WTC11 (cell line): ENCODE data around the gene HYI. TPM values are rescaled to one million over a fixed set of nuclear protein-coding genes. Genes with fewer than 3 reads are reported as not detected.

Experiments used
- ATAC-seq: fragments of 200-7000 bp; cut with Tn5 transposase; 2 replicates; pipeline ENCODE4 v1.10.0; 2021; ENCODE audit warnings: mild to moderate bottlenecking, moderate library complexity
- CTCF ChIA-PET: fragments of 300-600 bp; sonication (Branson Sonifier 250); formaldehyde crosslinking; loops from one replicate; lab custom pipeline; 2021; ENCODE audit warnings: antibody characterized with exemption; lab: Charles Lee
- POLR2A ChIA-PET: fragments of 350-600 bp; sonication (Branson Sonifier 250); formaldehyde crosslinking; loops from one replicate; lab custom pipeline; 2021; ENCODE audit warnings: antibody characterized with exemption; lab: Charles Lee
- DNase-seq: peaks from one replicate; pipeline ENCODE4 v3.0.0; 2021; ENCODE audit warnings: low spot score
- H3K27ac Mint-ChIP-seq: 2 replicates; pipeline ENCODE4 v1.8.0; 2021; ENCODE audit warnings: mixed read lengths
- H3K27me3 Mint-ChIP-seq: 2 replicates; pipeline ENCODE4 v1.8.0; 2021; ENCODE audit warnings: low read depth, mild to moderate bottlenecking, moderate library complexity, mixed read lengths
- H3K36me3 Mint-ChIP-seq: 2 replicates; pipeline ENCODE4 v1.8.0; 2021; ENCODE audit warnings: mixed read lengths
- H3K4me1 Mint-ChIP-seq: 2 replicates; pipeline ENCODE4 v1.8.0; 2022; ENCODE audit warnings: mixed read lengths
- H3K4me3 Mint-ChIP-seq: 2 replicates; pipeline ENCODE4 v1.8.0; 2021; ENCODE audit warnings: mild to moderate bottlenecking, moderate library complexity, mixed read lengths
- H3K9me3 Mint-ChIP-seq: 2 replicates; pipeline ENCODE4 v1.8.0; 2021; ENCODE audit warnings: mixed read lengths
- AR ChIP-seq: fragments of 250-450 bp; sonication (Bioruptor Pico); IDR thresholded peaks from 2 replicates; pipeline ENCODE4 v1.9.0; 2021; ENCODE audit warnings: mild to moderate bottlenecking
- ATF1 ChIP-seq: sonication (generic); formaldehyde crosslinking; IDR thresholded peaks from 2 replicates; pipeline ENCODE4 v1.8.1; 2023; ENCODE audit warnings: mild to moderate bottlenecking, moderate library complexity, missing genetic modification reagents
- ATF2 ChIP-seq: sonication (generic); formaldehyde crosslinking; IDR thresholded peaks from 2 replicates; pipeline ENCODE4 v1.8.1; 2022; ENCODE audit warnings: low read depth, missing genetic modification reagents, borderline replicate concordance
- ATF3 ChIP-seq: sonication (generic); formaldehyde crosslinking; conservative IDR thresholded peaks from 2 replicates; pipeline ENCODE4 v1.8.1; 2022; ENCODE audit warnings: mild to moderate bottlenecking, missing genetic modification reagents
- CDX4 ChIP-seq: fragments of 250-450 bp; sonication (Bioruptor Pico); IDR thresholded peaks from 2 replicates; pipeline ENCODE4 v1.9.0; 2021; ENCODE audit warnings: moderate library complexity, mild to moderate bottlenecking, inconsistent platforms, borderline replicate concordance
- E2F5 ChIP-seq: sonication (generic); formaldehyde crosslinking; IDR thresholded peaks from 2 replicates; pipeline ENCODE4 v1.8.1; 2022; ENCODE audit warnings: mild to moderate bottlenecking, moderate library complexity, missing genetic modification reagents
- EMX1 ChIP-seq: fragments of 250-450 bp; sonication (Bioruptor Pico); IDR thresholded peaks from 2 replicates; pipeline ENCODE4 v1.8.0; 2021; ENCODE audit warnings: mild to moderate bottlenecking
- FOXJ3 ChIP-seq: sonication (generic); formaldehyde crosslinking; IDR thresholded peaks from 2 replicates; pipeline ENCODE4 v1.9.0; 2021; ENCODE audit warnings: missing genetic modification reagents, mild to moderate bottlenecking, borderline replicate concordance
- FOXK1 ChIP-seq: sonication (generic); formaldehyde crosslinking; IDR thresholded peaks from 2 replicates; pipeline ENCODE4 v1.8.0; 2022; ENCODE audit warnings: mild to moderate bottlenecking, moderate library complexity, missing genetic modification reagents
- FOXP1 ChIP-seq: sonication (generic); formaldehyde crosslinking; IDR thresholded peaks from 2 replicates; pipeline ENCODE4 v1.8.0; 2022; ENCODE audit warnings: missing genetic modification reagents, mild to moderate bottlenecking, moderate library complexity, borderline replicate concordance
- KAT7 ChIP-seq: sonication (generic); formaldehyde crosslinking; IDR thresholded peaks from 2 replicates; pipeline ENCODE4 v1.8.1; 2023; ENCODE audit warnings: missing genetic modification reagents, mild to moderate bottlenecking, borderline replicate concordance
- OVOL2 ChIP-seq: fragments of 250-450 bp; sonication (Bioruptor Pico); IDR thresholded peaks from 2 replicates; pipeline ENCODE4 v1.9.0; 2021; ENCODE audit warnings: mild to moderate bottlenecking, borderline replicate concordance
- SP1 ChIP-seq: sonication (generic); formaldehyde crosslinking; conservative IDR thresholded peaks from 2 replicates; pipeline ENCODE4 v1.8.1; 2022; ENCODE audit warnings: missing genetic modification reagents
- TP53 ChIP-seq: sonication (generic); formaldehyde crosslinking; IDR thresholded peaks from 2 replicates; pipeline ENCODE4 v1.8.1; 2023; ENCODE audit warnings: mild to moderate bottlenecking, missing genetic modification reagents
- ZNF138 ChIP-seq: sonication (generic); formaldehyde crosslinking; conservative IDR thresholded peaks from 2 replicates; pipeline ENCODE4 v1.8.1; 2022; ENCODE audit warnings: mild to moderate bottlenecking, moderate library complexity, missing genetic modification reagents
- ZNF232 ChIP-seq: sonication (generic); formaldehyde crosslinking; IDR thresholded peaks from 2 replicates; pipeline ENCODE4 v1.8.0; 2022; ENCODE audit warnings: mild to moderate bottlenecking, missing genetic modification reagents
- ZNF416 ChIP-seq: fragments of 250-450 bp; sonication (Bioruptor Pico); IDR thresholded peaks from 2 replicates; pipeline ENCODE4 v1.9.0; 2021; ENCODE audit warnings: mild to moderate bottlenecking, inconsistent platforms
- total RNA-seq: library from RNA; stranded (reverse); gene quantifications from 3 replicates; pipeline ENCODE4 v1.2.3, GENCODE V29; 2021

Gene HYI
- total RNA-seq, 1 experiment from 2014 or later = 23.2 TPM

- POLR2A ChIA-PET = no interaction called here
- DNase-seq = no peak
- no peaks in the 10 kb centered on the region for H3K9me3 Mint-ChIP-seq
- H3K27ac Mint-ChIP-seq = no peak overlapping the region
- peaks cover 9% of the 10 kb centered on the region for H3K4me1 Mint-ChIP-seq
- no peak overlapping the region for H3K4me3 Mint-ChIP-seq
- H3K27me3 Mint-ChIP-seq = no peaks in the 10 kb centered on the region
- TF ChIP-seq ATF3 (CRISPR knock-in tag) (no peak), TP53 (CRISPR knock-in tag) (no peak), OVOL2 (CRISPR knock-in tag) (no peak)
- TF ChIP-seq, all 79 proteins: peak for 0
- CTCF ChIA-PET = interaction anchor here (0.5 kb wide), 1 partner anchor 84 kb away, joined by 5 read pairs; no protein-coding TSS in a partner anchor
- no peak for ATAC-seq
- peaks cover 15% of the 10 kb centered on the region for H3K36me3 Mint-ChIP-seq
Observed at GRCh38 chr1:43420874-43421273, 32.9 kb downstream of the HYI start.

GRCh38 chr1:43419627-43420425, 33.9 kb downstream of the HYI start:
- CTCF ChIA-PET = no interaction called here
- no peak overlapping the region for H3K27ac Mint-ChIP-seq

GRCh38 chr1:43418858-43419257, 34.9 kb downstream of the HYI start:
- H3K36me3 Mint-ChIP-seq = peaks cover 15% of the 10 kb centered on the region
- DNase-seq = no peak
- H3K27ac Mint-ChIP-seq = no peak overlapping the region
- ATAC-seq = no peak
- H3K4me3 Mint-ChIP-seq = no peak overlapping the region
- H3K4me1 Mint-ChIP-seq = peaks cover 9% of the 10 kb centered on the region
- no peaks in the 10 kb centered on the region for H3K27me3 Mint-ChIP-seq
- POLR2A ChIA-PET = no interaction called here
- no peaks in the 10 kb centered on the region for H3K9me3 Mint-ChIP-seq
- CTCF ChIA-PET = interaction anchor here (1.0 kb wide), 1 partner anchor 192 kb away, joined by 4 read pairs; no protein-coding TSS in a partner anchor
- TF ChIP-seq ATF2 = no peak
- TF ChIP-seq ATF1 (CRISPR knock-in tag) = no peak
- no peak for TF ChIP-seq E2F5 (CRISPR knock-in tag)

More at GRCh38 chr1:43419627-43420425, 33.9 kb downstream of the HYI start:
- H3K27me3 Mint-ChIP-seq = no peaks in the 10 kb centered on the region
- no peak overlapping the region for H3K4me3 Mint-ChIP-seq
- no peaks in the 10 kb centered on the region for H3K9me3 Mint-ChIP-seq
- peaks cover 15% of the 10 kb centered on the region for H3K36me3 Mint-ChIP-seq
- POLR2A ChIA-PET = no interaction called here
- TF ChIP-seq ATF2 (no peak), CDX4 (no peak), ZNF232 (no peak), AR (CRISPR knock-in tag) (no peak), FOXJ3 (CRISPR knock-in tag) (no peak), EMX1 (CRISPR knock-in tag) (no peak), KAT7 (CRISPR knock-in tag) (no peak), ZNF416 (CRISPR knock-in tag) (no peak), FOXK1 (no peak), SP1 (CRISPR knock-in tag) (no peak), FOXP1 (CRISPR knock-in tag) (no peak), ZNF138 (CRISPR knock-in tag) (no peak)
- TF ChIP-seq, all 79 proteins: peak for 0
- no peak for ATAC-seq
- no peak for DNase-seq
- H3K4me1 Mint-ChIP-seq = peaks cover 9% of the 10 kb centered on the region
